ENCODE measurements around the gene RNLS.

RNLS gene

DNA sequence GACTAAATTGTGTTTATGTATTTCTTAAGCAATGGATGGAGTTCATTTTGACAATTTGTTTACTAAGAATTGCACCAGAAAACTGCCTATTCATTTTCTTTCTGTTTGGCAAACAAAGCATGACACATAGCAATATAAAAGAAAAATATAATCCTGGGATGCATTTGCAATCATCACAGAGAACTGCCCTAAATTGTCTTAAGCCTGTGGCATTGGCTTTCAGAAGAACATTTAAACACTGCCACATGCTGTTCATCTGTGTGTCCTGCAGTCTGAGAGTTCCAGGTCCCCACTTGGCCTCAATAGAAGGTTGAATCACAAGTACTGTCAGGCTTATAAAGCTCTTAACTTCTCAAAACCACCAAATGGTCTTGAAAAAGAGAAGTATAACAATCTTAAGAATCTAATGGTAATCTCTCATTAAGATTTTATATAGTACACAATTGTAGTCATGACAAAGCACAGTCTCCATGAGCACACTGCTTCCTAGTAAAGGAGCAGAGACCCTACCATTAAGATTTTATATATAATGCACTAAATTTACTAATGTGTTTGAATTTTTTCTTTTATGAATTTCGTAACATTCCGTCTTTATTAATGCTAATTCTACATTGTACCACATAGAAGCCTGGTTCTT lies 29.9 kb downstream of the RNLS start:
- DNase-seq (ENCODE audit: low read depth, low spot score) = no peak

DNA sequence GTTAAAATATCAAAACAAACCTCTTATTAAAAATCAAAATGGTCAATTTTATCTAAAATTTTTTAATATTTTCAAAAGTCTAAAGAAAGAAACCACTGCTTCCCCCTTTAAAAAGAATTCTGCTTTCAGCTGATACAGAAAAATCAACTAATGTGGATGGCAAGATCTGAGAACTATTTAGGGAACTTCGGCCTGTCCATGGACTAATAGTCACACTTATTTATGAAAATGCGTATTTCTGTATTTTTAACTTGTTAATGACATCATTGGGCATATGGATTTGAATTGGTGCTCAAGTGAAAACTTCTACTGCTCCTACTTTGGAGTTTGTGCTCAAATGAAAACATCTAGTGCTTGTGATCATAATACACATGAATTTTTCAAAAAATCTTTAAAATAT lies 31.9 kb downstream of the RNLS start:
- no peak for DNase-seq (ENCODE audit: low read depth, low spot score)

DNA sequence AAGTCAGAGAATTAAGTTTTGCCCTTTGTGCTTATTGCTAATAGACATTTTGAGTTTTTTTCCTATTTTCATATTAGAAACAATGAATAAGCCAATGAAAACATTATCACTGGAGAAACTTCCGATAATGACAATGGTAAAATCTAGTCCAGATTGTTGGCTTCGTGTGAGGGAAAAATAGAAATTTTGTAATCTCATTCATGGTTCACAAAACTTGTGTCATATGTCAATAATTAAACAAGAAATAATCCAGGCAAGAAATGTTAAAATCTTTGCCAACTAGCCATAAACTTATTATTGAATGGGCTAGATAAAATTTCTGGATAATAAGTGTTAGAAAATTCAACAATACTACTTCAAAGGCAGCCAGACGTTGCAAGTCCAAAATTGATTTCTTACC lies 36.6 kb downstream of the RNLS start:
- DNase-seq (ENCODE audit: low read depth, low spot score) = no peak

DNA sequence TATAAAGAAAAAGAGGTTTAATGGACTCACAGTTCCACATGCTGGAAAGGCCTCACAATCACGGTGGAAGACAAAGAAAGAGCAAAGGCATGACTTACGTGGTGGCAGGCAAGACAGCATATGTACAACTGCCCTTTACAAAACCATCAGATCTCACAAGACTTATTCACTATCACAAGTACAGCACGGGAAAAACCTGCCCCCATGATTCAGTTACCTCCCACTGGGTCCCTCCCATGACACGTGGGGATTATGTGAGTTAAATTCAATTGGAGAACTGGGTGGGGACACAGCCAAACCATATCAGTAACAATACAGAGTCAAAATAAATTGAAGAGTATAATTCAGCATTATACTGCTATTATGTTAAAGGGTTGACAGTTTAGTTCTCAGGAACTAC lies 37.8 kb downstream of the RNLS start:
- DNase-seq (ENCODE audit: low read depth, low spot score) = no peak

DNA sequence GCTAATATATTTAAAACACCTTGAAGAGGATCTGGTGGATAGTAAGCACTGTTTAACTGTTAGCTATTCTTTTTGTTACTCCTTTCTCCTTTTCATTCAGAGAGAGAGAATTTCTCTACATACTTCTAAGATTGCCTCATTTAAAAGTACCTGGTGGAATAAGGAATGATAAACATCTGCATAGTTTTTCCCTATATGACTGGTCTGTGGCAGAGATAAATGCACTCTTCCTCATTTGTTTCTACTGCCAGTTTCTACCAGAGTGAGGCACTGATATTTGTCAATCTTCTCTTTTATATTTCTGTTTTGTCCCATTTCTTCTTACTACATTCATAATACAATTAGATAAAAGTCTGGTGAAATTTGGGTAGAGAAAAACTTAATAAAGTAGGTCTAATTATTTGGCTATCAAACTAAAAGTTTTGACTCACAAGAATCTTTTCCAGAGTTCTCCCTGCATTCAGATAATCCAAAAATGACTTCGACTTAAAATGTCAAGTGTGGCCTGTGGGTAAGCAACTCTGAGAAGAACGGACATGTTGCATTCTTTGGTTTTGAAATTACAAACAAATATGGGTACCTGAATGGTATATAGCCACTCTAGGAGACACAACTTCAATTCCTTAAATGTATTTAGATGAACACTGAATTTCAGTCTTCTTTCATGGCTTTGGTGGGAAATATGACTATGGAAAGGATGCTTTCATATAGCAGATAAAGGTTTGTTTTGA lies 38.8 kb downstream of the RNLS start:
- no peak for DNase-seq (ENCODE audit: low read depth, low spot score)

DNA sequence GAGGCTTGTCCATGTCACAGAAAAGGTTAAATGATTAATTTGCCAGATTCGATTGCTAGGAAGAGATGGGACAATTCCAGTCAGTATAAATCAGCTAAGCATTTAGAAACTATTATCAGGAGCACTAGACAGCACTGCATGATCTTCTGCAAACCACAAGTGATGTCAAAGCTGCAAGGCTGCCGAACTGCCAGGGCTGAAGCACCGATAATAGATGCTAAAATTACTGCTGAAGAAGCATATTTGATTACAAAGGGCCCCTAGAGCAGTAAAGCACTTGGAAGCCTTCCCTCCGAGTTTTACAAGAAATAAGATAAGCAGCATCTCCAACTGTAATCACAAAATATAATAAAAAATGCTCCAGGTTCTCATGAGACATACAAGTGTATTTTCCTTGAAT lies 40.6 kb downstream of the RNLS start:
- DNase-seq (ENCODE audit: low read depth, low spot score) = no peak

DNA sequence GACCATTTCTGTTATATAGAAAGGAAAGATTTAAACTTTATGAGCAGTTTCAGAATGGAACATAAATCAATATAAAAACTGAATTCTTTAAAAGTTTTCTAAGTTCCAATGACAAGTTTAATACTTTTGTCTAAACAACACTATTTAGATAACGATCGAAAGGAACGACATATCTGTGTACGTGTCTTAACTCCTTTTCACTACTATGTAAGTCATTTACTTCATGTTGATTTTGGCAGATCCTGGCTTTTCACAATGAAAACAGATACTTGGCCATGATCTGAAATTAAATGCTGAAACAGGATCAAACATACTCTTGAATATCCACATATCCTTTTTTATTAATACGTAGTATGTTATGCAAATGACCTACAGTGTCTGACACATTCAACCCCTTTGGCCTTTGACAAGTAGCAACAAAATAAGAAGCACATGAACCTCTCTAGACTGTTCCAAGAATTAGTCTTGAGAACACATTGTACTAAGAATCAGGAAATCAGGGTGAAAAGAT lies 41.9 kb downstream of the RNLS start:
- no peak for DNase-seq (ENCODE audit: low read depth, low spot score)

DNA sequence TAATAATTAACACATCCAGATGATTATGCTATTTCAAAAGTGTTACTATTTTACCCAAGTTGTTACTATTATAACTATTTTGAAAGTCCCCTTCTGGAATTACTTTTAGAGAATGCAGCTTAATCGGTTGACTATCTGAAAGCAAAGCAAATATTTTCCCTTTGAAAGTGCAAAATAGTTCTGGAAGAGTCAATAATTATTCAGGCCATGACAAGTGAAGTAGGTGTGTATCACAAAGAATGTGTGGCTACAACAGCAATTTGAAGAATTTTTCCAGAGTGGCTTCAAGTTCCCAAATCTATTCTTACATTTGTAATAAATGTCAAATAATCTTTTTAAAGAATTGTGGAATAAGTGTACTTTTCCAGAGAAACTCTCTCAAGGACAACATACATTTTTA lies 42.8 kb downstream of the RNLS start:
- DNase-seq (ENCODE audit: low read depth, low spot score) = no peak

DNA sequence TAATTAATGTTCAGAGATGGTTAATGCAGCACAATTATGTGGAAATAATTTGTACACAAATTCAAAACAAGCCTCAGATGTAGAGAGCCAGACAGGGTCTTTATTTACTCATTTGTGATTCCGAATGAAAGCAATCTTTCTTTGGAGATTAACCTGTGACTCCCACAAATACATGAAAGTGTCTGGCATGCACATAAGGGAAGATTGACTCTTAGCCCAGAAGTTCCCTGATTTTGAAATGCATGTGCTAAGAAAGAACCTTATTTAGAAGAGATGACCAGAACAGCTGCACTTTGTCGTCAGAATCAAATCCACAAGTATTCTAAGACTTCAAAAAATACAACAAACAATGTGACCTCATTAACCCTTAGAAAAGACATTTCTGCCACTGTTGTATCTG lies 45.1 kb downstream of the RNLS start:
- no peak for DNase-seq (ENCODE audit: low read depth, low spot score)

DNA sequence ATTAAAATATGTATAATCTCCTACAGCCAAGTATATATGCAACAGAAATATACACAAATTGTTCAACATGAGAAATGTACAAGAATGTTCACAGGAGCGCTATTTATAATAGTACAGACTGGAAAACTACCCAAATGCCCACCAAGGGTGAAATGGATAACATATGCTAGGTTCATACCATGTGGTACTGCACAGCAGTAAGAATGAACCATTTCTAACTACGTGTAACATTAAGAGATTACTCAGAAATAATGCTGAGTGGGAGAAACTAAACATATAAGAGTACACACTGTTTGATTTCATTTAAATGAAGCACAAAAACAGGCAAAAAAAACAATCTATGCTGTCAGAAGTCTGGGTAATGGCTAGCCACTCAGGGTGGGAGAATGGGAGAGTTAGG lies 45.8 kb downstream of the RNLS start:
- DNase-seq (ENCODE audit: low read depth, low spot score) = no peak

DNA sequence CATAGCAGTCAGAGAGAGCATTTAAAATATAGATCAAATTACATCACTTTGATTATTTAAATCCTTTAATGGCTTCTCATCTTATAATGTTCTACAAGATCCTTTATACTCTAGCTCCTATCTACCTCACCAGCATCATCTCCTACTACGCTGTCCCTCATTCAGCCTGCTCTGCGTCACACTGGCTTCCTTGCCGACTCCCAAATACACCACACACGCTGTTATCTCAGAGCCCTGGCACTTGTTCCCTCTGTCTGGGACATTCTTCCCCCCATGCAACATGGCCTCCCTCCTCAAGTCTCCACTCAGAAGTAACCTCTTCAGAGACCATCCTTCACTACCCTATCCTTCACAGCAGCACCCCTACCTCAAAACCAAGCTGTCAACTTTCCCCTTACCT lies 46.7 kb downstream of the RNLS start:
- no peak for DNase-seq (ENCODE audit: low read depth, low spot score)

DNA sequence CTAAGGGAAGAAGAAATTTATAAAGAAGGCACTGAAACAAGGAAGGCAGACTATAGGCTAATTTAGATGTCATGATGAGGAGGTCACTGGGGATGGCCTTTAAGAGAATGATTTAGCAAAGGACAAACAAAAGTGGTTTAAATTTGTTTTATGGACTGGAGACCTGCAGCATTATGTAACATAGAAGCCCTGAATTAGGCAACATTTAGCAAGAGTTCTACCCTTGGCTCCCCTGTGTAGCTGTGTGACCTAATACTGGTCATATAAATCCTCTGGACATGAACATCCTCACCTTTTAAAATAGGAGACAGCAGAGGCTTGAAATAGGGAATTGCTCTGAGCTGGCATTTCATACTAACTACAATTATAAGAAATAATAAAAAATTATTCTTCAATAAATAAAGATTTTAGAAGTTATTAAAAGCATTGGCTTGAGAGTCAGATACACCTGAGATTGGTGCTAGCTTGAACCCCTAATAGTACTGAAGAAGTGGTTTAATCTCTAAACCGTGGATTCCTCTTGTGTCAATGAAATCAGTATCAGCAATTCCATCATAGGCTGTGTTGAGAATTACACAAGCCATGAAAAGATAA lies 48.9 kb downstream of the RNLS start:
- no peak for DNase-seq (ENCODE audit: low read depth, low spot score)

DNA sequence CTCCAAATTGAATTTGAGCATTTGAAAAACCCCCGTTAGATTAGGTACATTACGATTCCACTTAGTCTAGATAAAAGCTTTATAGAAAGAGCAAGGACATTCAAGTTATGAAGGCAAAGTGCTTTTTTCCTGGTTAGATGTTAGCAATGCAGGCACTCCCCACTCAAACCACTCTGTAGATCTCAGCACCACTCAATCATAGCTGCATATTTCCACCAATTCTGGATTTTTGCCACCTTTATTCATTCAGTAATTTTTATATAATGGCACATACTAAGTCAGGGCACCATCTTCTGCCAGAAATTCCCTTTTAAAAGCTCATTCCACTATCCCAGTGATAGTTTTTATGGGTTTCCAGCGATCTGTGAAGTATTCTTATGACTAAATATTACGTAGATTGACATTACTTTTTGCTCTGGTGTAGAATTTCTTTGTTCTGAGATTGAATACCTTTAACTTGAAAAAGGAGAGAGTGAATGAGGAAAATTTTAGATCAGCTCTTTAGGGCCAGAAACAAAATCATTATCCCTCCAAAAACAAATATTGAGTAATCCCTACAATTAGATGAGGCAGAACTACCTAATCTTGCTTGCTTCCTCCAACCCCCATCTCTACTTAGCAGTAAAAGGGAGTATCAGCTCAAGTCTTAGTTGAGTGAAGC lies 51.6 kb downstream of the RNLS start:
- DNase-seq (ENCODE audit: low read depth, low spot score) = no peak

DNA sequence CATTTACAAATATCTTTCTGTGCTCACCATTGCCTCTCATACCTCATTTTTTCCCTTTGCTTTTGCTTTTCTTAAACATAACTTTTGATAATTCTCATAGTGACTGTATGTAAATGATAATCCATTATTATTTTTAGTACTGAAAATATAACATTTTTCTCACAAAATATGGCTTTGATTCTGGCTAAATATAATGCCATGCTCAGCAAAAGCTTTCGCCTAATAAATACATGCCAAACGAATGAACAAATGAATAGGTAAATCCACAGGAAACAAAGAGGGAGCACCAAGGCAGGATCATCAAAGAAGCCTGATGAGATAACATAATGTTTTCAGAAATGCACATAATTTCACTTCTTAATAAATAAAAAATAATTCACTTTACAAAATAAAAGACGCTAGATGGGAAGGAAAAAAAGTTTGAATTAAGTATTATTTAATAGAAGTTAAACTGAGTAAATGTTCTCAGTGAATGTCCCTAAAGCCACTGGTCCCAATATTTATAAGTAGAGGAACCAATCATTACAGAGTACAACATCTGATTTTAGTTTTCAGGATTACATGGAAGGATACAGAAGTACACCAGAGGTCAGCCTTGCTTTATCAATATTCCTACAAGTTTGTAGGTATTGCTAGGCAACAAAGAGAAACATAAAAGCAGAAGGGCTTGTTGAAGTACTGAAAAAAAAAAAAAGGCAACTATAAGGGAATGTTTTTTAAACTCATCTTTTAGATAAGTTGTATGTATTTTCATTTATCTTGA lies 52.3 kb downstream of the RNLS start:
- DNase-seq (ENCODE audit: low read depth, low spot score) = no peak

DNA sequence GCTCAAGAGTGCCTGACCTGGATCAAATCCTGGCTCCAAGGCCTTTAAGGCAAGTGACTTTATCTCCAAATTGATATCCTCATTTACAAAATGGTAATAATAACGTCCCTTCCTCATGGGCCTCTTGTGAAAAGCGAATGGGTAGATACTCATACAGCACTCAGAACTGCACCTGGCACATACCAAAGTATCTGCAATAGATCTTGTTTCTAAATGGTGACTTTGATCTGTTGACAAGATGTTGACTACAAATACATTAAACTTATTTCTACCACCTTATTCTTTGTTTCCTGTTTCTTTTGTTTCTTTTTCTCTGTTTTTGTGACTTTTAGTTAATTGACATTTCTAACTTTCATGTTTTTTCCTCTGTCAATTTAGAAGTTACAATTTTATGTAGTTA lies 53.0 kb downstream of the RNLS start:
- no peak for DNase-seq (ENCODE audit: low read depth, low spot score)

DNA sequence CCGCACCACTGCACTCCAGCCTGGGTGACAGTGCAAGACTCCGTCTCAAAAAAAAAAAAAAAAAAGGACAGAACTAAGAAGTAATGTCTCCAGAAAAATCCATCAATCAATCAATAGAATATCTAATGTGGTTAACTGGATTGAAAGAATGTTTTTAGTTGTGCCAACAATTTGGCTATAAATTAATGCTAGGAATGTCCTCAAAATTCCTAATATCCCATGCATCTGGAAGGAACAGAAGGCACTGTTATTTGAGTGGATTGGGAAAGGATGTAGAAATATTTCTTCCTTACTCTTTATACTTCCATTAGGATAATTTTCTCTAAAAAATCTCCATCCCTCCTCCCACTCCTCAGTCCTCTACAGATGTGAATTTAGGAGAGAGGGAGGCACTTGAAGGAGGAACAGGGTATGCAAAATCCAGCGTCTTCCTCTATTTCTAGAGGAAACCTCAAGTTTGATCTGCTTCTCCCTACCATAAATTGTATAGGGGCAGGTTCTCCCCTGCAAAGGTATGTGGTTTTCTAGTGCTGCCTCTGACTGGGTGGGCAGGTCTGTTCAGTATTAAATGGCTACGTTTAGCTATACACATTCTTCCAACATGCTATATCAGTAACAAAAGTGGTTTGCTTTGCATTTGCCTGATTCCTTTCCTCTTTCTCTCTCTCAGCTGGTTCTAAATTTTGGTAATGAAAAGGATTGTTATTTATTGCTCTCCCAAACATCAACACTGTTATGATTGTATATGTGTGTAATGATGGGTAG lies 54.1 kb downstream of the RNLS start:
- DNase-seq (ENCODE audit: low read depth, low spot score) = no peak

DNA sequence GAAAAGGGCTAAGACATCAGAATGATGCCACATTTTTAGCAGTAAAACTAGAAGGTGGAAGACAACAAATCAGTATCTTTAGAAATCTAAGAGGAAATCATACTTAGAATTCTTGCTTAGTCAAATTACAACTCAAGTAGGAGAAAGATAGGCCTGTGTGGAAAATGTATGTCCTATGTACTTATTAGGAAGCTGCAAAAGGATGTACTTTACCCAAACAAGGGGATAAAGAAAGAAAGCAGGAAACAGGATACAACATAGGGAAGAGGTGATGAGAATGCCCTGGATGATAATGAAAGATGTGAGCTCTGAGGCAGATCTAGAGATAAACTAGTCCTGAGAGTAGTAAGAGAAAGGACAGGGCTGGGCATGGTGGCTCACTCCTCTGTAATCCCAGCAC lies 54.9 kb downstream of the RNLS start:
- no peak for DNase-seq (ENCODE audit: low read depth, low spot score)

DNA sequence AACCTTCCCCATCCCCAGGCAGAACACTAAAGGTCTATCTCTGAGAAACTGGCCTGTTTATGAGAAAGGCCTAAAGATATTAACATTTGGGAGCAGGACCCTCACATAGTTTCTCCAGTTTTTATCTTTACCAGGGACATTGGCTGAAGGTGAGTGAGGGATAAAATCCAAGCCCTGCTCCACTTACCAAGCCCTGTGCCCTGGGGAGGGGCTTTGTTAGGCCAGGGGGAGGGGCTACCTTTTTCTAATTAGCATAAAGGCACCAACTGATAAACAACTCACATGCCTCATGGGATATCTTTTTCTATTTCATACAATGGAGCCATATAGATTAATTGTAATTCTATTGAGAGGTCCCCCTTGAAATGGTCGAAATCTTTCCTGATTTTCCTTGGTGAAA lies 55.9 kb downstream of the RNLS start:
- DNase-seq (ENCODE audit: low read depth, low spot score) = no peak

DNA sequence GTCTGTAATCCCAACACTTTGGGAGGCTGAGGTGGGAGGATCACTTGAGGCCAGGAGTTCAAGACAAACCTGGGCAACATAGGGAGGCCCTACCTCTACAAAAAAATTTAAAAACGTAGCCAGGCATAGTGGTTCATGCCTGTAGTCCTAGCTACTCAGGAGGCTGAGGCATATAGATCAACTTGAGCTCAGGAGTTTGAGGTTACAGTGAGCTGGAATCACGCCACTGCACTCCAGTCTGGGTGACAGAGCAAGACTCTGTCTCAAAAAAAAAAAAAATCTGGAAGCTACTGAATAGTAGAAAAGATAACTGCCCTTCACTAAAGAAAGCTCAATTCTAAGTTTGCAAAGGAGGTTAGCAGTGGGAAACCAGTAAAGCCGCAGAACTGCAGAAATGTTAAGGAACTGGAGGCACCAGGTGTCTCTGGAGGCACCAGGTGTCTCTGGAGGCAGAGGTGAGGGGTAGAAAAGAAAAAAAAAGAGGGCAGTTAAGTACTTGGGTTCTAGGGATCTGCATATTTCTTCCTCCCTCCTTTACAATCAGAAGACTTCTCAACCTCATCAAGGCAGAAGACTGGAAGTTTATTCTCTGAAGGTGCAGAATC lies 56.5 kb downstream of the RNLS start:
- no peak for DNase-seq (ENCODE audit: low read depth, low spot score)

DNA sequence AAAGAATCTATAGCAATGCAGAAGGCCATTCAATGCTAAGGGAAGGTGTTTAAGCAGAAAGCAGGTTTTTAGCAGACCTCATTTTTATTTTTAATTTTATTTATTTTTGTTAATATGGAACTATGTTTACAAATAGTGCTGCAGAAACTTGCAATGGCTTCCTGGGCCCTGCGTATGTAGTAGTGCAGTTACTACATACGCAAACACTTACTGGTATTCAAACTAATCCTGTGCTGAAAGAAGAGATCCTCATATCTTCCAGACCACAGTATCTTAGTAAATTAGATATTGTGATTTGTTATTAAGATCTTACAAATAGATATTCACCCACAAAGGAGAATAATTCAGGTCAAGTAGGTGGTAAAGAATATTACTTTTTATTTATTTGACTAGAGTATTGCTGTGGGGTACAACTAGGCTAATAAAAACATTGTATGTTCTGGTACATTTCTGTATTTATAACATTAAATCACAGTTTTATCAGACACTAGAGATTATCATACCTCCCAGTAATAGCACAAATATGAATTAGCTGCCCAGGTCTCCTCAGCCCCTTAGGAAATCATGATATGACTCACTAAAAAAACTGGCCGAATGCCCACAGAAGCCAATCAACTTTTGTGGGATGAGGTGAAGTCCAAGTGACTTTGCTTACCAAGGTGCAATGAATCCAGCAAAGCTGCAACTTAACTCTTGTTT lies 57.6 kb downstream of the RNLS start:
- DNase-seq (ENCODE audit: low read depth, low spot score) = no peak
